ENCODE data around the gene SSR1. TPM values are rescaled to one million over a fixed set of nuclear protein-coding genes. Genes with fewer than 3 reads are reported as not detected.
"Not testable (repeated sequence)": the region's sequence is repeated elsewhere in the genome, so short reads cannot be mapped to it uniquely, and the experiment has no call there.

Gene SSR1
- total RNA-seq, 4 donors from 2014 or later = 56.0 to 79.0 (median 63.0) TPM

- DNase-seq (ENCODE audit: low spot score) (no peak), ATAC-seq (ENCODE audit: low FRiP score) (no peak)
- TF ChIP-seq, protein P1, sequence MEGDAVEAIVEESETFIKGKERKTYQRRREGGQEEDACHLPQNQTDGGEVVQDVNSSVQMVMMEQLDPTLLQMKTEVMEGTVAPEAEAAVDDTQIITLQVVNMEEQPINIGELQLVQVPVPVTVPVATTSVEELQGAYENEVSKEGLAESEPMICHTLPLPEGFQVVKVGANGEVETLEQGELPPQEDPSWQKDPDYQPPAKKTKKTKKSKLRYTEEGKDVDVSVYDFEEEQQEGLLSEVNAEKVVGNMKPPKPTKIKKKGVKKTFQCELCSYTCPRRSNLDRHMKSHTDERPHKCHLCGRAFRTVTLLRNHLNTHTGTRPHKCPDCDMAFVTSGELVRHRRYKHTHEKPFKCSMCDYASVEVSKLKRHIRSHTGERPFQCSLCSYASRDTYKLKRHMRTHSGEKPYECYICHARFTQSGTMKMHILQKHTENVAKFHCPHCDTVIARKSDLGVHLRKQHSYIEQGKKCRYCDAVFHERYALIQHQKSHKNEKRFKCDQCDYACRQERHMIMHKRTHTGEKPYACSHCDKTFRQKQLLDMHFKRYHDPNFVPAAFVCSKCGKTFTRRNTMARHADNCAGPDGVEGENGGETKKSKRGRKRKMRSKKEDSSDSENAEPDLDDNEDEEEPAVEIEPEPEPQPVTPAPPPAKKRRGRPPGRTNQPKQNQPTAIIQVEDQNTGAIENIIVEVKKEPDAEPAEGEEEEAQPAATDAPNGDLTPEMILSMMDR (IDR thresholded peaks at IDR 0.05) = no peak
Measured at GRCh38 chr6:7270320-7271204, 42.4 kb downstream of the SSR1 start.

DNA sequence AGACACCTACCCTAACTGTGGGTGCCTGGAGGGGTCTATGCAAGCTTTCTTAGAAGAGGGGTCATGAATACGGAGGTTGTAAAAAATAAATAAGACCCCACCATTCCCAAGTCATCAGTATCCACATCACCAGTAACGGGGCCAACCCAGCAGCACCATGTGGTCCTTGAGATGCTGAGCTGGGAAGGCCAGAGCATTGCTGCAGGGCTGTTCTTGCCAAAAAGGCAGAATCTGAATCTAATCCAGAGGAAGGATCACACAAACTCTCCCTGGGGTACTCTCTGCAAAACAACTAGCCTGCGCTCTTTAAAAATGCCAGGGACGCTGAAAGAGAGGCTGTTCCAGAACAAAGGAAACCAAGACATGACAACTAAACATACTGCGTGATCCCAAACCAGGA lies 43.2 kb downstream of the SSR1 start:
- ATAC-seq (ENCODE audit: low FRiP score) (no peak), DNase-seq (ENCODE audit: low spot score) (no peak)
- TF ChIP-seq, protein P1 (IDR thresholded peaks at IDR 0.05) = no peak

GRCh38 chr6:7268816-7269555 lies 44.0 kb downstream of the SSR1 start:
- ATAC-seq (ENCODE audit: low FRiP score) (no peak), DNase-seq (ENCODE audit: low spot score) (no peak)
- TF ChIP-seq, protein P1 (IDR thresholded peaks at IDR 0.05) = no peak

DNA sequence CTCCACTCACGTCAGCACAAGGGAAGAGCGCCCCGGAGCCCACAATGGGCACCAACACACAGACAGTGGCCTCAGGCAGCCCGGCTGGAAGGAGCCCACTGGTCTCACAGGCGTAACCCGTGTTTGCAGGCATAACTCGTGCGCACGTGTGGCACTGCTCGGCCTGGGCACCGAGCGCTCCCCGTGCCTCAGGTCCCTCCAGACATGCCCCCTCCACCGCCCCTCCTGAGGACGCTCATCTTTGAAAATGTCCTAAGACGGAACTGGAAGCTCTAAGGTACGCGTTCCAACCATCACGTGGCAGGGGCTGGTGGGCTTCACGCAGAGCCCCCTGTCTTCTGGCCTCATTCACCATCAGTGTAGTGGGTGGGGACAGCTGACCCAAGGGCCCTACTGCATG lies 44.6 kb downstream of the SSR1 start:
- DNase-seq (ENCODE audit: low spot score) = no peak
- no peak for ATAC-seq (ENCODE audit: low FRiP score)
- TF ChIP-seq, protein P1 (IDR thresholded peaks at IDR 0.05) = no peak

DNA sequence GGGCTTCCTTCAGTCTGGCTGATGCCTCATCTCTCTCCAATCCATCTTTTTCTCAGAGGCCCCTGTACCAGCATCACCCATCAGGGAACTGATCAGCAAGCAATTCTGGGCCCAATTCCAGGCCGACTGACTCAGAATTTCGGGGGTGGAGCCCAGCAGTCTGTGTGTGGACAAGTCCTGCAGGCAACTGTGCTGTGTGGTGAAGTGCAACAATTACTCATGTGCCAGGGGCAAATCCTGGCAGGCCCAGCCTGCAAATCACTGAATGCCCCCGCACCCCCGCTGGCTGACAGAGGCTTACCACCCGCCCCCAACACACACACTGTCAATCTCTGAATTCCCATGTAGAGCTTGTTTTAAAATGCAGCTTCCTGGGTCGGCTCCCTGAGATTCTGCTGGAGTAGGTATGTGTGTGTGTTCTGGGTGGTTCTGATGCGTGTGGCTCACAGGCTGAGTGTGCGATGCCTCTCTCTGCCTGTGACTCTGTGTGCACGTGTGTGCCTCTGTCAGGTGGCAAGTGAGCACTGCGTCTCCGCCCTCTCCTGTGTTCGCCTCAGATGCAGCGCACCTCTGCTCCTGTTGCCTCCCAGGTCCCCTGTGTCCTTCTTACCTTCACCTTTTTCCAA lies 45.4 kb downstream of the SSR1 start:
- ATAC-seq (ENCODE audit: low FRiP score) (peak; percentile 85), DNase-seq (ENCODE audit: low spot score) (peak; percentile 55)
- TF ChIP-seq, protein P1 (IDR thresholded peaks at IDR 0.05) = no peak

DNA sequence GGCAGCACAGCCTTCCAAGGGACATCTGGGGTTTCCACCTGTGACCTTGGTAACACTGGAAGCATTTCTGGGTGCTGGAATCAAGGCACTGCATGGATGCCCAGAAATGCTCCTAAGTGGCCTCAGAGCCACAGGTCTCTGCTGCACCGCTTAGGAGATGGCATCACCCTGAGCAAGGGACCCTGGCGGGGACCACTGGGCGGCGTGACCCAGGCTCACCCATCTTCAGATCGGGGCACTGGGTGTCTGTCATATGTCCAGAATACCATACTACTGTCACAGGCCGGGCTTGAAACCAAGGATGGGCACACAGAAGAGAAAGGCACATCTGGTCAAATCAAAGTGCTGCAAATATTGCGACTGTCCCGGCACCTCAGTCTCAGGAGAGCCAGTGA lies 45.9 kb downstream of the SSR1 start:
- ATAC-seq (ENCODE audit: low FRiP score) (no peak), DNase-seq (ENCODE audit: low spot score) (no peak)
- TF ChIP-seq, protein P1 (IDR thresholded peaks at IDR 0.05) = no peak

DNA sequence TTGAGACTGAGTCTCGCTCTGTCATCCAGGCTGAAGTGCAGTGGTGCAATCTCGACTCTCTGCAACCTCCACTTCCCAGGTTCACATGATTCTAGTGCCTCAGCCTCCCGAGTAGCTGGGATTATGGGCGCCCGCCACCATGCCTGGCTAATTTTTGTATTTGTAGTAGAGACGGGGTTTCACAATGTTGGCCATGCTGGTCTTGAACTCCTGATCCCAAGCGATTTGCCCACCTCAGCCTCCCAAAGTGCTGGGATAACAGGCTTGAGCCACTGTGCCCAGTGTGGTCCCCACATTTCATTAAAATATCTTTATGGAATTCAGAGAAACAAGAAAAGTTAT lies 47.6 kb downstream of the SSR1 start:
- not testable (repeated sequence) for DNase-seq (ENCODE audit: low spot score); ATAC-seq (ENCODE audit: low FRiP score)
